COLO668 (cell line): ENCODE results near the gene MAPK12.

ENCODE experiments used
- DNase-seq: peaks from one replicate; lab custom pipeline; 2025; ENCODE audit not compliant: unreplicated experiment; lab: John Stamatoyannopoulos, UW

Gene MAPK12

DNA sequence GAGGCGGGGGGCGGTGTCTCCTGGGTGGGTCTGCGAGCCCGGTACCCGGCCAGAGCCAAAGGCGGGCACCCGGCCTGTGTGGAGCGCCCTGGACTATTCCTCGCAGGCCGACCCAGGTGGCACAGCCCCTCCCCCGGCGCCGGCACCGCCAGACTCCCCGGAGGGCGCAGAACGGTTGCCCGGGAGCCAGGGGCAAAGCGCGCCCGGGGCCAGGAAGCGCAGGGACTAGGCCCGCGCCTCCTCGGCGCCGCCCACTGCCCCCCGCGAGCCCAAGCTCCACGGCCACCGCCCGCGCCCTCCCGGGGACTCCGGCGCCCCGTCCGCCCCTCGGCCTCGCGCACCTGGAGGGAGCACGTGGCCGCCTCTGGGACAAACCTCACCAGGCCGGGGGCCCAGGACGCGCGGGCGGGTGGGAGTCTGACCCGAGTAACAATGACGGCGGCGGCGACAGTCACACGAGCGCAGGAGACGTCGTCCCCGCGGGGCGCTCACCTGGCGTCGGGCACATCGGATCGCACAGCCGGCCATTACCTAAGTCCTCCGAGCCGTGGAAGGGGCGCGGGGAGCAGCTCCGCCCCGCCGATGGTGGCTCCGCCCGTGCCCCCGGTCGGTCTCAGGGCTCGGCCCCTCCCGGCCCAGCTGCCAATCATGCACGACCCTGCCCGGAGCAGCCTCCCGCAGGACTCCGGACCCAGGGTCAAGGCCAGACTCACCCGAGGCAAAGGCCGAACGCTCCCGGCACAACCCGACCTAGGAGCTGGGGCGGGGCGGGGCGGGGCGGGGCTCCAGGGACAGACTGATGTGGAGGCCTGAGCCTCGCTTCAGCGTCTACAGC, 38.5 kb upstream of the MAPK12 start:
- DNase-seq, result no peak

DNA sequence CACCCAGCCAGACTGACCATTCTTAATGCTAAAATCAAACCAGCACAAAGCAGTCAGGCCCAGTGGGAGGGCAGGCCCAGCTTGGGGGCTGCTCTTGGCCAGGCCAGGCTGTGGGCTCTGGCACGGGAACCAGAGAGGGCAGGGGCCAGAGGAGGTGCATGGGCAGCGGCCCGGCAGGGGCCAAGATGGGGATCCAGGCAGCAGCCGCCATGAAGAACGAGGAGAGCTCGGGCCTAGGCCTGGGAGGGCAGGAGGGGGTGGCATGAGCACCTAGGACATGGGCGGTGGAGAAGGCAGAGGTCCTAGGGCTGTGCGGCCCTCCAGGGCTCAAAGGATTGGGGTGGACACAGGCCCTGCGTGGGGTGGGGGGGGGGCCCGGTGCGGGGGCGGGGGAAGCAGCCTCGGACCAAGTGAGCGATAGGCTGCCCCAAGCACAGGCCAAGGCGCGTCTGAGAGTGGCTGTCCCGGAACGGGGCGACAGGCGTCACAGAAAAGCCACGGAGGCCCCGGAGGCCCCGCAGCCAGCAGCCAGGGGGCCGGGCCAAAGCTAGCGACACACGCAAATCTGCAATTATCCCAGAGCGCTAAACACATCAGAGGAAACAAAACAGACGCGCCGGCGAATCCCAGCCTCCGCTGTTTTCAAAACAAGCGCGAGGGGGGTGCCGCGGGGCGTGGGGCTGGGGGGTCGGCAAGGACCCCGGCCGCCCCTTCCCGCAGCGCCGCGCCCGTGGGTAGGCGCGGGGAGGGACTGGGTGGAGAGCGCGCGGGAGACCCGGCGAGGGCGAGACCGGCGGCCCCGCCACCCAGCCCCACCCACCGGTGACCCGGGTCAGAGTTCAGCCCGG, 37.7 kb upstream of the MAPK12 start:
- no peak for DNase-seq

DNA sequence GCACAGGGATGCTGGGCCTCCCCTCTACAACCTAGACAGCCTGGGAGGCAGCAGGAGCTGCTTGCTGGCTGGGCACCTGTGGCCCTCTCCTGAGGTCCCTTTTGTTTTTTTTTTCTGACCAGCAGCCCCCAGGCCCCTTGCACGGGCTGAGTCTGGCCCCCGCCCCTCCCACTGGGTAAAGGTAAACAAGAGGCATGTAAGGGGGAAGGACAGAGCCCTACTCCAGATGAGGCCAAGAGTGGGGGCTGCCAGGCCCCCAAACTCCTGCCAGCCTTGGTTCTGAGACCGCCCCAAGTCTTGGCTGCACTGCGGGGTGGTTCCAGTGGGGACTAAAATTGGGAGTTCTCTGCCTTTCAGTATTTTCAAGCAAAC, 36.8 kb upstream of the MAPK12 start:
- no peak for DNase-seq

DNA sequence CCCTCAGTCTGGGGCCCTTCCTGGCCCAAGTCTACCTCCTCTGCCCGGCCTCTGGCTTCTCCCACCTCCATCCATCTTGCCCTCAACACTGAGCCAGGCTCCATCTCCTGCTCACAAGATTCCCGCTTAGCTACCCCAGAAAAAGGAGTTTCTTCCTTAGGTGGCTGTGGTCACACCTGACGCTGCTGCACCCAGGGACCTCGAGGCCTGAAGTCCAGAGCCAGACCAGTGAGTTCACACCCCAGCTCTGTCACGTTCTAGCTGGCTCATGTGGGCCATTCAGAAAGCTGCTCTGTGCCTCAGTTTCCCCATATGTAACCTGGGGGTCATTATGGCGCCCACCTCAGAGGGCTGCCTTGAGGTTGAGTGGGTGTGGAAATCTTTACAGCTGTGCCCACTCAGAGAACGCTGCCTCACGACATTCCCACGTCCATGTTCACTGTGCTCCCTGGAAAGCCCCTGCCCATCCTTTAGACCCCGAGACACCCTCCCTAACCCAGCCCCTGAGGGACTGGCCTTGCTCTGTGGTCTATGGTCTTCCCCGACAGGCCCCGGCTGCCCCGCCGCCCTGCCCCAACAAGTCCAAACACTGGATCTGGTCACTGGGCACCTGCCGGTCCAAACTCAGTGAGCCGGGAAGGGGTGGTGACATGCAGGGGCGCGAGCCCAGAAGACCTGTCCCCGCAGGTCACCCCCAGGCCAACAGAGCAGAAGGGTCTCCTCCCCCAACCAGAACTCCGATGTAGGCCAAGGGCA, 36.2 kb upstream of the MAPK12 start:
- DNase-seq, result no peak

DNA sequence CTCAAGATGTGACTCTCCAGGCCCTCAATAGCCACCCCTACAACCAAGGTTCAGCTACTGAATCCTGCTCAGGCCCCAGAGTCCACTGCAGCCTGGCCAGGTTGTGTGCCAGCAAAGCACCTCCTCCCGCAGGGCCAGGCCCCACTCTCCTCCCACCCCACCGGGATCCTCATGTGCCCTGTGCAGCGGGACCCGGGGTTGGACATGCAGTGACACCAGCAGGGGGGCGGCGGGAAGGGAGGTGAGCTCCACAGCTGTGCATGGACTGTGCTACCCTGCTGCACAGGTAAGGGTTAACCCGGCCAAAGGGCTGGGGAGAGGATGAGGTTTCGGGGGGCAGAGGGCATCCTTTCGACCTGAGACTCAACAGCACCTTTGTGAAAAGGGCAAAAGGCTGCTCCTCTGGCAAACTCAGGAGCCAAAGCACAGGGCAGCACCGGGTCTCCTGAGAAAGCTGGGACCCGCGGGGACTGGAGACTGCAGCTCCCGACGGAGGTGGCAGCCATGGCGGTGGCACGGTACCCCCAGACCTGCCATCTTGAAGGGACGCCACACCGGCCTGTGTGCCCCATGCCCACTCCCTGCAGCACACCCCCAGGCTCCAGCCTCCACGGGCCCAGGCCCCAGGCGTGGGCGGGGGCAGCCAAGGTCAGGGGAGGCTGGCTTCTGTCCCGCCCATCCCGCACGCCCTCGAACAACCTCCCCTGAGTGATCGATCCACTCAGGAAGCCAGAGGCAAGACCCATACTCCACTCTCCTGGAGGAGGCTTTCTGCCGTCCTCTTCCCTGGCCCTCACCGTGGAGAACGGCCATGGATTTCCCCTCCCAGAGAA, 35.4 kb upstream of the MAPK12 start:
- DNase-seq, result peak; percentile 20

DNA sequence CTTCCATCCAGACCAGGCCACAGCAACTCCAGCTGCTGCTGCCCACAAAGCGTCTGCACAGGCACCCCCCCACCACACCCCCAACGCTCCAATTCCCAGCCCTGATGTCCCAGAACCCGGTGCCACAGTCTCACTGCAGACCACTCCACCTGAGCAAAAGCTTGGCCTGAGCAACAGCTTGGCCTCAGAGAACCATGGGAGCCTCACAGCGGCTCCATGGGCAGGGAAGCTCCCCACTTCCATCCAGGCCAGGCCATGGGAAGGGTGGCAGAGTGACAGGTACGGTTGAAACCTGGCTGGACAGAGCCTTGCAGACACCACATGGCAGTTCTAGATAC, 32.8 kb upstream of the MAPK12 start:
- DNase-seq, result peak; percentile 39

DNA sequence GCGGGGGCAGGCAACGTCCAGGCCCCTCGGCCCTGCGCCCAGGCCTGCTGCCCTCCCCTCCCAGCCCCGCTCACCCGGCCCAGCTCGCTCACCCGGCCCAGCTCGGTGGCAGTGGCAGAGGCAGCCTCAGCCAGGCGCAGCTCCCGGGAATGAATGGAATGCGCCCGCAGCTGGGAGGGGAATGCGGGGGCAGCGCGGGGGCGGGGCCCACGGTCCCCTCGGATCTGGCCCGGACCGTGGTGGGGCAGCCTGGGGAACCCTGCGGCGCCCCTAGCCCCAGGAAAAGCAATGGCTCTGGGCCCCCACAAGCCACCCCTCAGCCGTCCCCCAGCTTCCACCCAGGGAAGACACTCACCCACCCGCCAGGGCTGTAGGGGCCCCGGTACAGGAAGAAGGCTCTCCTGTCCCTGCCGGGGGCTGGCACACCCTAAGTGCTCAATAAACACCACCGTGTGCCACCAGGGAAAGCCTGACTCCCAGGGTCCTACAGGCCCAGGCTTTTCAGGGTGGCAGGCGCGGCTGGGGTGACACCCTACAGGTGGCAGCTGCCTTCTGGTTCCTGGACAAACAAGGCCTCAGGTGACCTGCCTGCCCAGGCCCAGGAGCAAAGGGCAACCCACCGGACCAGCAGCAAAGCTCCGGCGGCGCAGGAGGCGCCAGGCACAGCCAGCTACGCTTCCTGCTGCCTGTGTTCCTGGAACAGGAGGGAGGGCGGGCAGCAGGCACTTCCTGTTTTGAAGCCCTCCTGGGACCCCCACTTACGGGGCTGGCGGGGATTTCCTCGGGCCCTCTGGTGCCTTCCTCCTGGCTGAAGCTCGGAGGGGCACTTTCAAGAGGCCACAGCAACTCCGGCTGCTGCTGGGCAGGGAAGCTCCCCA, 32.2 kb upstream of the MAPK12 start:
- DNase-seq, result peak; percentile 75

DNA sequence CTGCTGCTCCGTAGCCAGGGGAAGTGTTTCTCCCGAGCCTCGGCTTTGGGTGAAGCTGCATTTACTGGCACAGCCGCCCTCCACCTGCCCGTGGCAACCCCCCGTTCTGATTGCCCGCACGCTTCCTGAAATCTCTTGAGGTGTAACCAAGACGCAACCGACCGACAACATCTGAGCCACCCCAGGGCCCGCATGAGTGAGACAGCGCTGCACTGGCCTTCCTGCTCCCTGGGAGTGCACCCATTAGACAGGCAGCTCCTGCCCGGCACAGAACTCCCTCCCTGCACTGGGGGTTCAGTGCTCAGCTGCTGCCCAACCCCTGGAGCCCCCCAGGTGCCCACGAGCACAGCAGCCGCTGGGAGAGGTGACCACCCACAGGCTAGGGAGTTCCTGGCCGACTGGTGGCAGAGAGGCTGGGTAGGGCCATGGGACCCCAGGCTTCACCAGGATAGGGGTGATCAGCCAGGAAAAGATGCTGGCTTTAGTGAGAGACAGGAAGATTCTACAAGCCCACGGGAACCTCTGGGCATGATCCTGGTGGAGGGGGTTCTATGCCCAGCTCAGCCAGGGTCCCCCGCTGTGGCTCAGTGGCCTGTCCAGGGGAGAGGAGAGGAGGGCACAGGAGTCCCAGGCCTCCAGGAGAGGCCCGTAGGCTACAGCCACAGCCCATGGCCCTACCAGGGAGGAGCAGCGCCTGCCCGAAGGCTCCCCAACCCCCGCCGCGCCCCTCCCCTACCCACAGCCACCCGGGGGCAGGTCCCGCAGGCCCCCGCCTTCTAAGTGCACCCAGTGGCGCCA, 31.4 kb upstream of the MAPK12 start:
- DNase-seq, result no peak

DNA sequence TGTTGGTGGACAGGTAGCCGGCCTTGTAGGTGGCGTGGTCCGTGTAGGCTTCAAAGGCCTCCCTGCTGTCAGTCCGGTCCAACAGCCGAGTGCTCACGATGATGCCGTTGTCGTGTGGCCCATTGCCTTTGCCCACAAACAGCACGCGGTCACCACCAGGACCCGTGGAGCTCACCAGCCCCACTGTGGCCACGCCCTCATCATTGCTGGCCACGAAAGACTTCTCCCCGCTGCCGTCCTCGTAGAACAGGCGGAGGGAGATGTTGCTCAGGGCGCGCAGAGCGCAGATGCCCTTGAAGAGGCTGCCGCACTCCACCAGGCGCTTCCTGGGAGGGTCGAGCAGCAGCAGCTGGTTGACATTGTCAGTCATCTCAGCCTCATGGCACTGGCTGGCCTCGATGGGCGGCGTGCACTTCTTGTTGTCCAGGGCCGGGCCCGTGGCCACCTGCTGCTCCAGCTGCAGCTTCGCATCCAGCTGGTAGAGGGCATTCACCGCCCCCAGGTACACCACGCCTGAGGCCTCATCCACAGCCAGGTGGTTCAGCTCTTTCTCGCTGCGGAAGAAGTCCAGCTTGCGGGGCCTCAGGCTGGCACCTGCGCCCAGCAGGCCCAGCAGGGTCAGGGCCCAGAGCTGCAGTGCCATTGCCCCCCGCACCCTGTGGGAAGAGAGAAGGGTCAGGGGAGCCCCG, 28.6 kb upstream of the MAPK12 start:
- peak; percentile 96 for DNase-seq

DNA sequence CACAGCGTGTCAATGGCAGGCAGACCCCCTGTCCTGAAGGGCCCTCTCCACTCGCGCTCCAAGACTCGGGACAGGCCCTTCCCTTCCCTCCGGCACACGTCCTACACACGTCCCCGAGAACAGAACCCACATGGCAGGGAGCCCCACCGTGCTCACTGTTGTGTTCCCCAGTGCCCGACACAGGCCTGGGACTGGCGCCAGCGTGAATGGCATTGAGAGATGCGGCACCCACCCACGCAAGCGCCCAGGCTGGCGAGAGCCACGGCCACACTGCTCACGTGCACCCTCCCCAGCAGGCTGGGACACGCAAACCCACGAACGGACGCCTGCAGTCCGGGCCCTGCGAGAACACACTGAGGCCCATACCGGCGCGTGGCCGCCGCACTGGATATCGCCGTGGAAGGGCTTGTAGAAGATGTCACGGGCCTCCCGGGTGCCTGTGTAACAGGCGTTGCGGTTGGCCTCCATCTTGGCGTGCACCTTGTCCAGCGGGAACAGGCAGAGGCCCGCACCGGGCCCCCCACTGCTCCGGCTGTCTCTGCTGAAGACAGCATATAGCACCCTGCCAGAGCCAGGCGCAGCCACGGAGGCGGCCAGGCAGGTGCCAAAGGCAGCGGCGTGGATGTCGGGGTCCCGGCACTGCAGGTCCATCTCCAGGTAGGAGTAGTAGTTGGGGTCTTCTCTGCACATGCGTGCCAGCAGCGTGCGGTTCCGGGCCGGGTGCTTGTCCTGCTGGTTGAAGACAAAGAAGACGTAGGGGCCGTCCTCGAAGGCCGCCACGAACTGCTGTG, 27.9 kb upstream of the MAPK12 start:
- no peak for DNase-seq

DNA sequence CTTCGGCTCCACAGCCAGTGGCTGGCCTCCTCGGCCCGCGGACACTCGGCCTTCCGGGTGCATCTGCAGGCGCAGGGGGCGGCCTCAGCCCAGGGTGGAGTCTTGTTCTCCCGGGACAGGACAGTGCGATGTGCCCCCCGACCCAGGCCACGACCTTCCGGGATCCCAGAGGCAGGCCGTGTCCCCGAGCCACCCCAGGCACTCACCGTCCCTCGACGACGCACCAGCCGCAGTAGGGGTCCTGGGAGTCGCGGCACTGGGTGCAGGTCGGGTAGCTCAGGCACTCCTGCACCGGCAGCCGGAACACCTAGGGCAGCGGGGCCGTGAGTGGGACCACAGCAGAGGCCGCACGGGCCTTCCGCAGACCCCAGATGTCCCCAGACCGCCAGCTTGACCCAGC, 26.2 kb upstream of the MAPK12 start:
- DNase-seq, result no peak

DNA sequence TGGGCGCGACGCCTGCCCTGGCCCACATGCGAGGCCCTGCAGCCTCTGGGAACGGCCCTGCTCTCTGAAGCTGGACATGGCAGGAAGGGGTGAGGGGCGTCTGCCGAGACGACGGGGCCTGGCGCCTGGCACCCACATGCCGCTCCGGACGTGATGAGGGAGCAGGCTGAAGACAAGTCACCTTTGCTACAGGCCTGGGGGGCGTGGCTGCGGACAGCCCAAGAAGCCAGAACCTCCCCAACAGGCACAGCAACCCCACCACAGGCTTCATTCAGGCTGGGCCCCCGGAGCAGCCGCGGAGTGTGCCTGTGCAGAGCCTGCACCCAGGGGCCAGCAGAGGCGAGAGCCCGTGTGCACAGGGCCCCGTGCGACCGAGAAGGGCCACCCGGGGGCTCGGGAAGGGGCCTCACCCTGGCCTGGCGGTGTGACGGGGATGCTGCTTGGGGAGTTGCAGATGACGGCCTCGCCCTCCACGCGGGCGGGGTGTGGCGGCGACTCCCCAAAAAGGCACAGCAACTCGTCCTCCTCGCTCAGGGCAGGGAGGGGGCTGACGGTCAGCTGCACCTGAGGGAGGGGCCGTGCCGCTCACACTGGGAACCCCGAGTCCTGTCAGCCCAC, 25.3 kb upstream of the MAPK12 start:
- DNase-seq, result no peak

DNA sequence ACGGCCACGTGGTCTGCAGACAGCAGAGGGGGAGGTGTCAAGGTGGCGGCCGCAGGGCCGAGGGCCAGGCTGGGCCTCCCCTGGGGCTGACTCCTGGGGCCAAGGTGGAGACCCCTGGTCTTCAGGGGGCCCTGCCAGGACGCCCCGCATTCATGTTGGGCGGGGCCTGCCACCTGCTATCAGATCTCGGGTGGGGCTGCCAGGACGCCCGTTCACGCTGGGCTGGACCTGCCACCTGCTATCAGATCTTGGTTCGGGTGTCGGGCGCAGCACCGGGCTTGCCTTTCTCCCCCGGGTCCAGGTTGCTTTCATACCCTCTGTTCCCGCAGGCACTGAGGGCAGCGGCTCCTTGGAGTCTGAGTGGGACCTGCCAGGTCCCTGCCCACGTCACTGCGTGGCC, 24.8 kb upstream of the MAPK12 start:
- no peak for DNase-seq

DNA sequence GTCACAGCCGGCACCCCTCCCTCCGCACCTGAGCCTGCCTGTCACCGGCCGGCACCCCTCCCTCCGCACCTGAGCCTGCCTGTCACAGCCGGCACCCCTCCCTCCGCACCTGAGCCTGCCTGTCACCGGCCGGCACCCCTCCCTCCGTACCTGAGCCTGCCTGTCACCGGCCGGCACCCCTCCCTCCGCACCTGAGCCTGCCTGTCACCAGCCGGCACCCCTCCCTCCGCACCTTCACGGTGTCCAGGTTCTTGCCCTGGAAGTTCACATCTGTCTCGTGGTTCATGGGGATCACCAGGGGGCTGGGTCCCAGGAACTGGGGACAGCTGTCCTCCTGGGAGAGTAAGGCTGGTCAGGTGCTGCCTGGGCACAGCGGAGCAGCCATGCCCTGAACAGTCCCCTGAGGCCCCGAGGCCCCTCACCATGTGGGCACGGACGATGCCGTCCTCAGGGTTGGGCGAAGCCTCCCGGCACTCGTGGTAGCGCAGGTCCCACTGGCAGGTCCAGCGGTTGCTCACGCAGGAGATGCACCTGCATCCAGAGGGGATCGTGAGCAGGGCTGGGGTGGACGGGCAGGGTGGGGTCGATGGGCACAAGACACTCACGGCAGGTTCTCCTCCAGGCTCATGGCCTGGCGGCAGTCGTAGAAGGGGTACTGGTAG, 24.2 kb upstream of the MAPK12 start:
- DNase-seq, result no peak

DNA sequence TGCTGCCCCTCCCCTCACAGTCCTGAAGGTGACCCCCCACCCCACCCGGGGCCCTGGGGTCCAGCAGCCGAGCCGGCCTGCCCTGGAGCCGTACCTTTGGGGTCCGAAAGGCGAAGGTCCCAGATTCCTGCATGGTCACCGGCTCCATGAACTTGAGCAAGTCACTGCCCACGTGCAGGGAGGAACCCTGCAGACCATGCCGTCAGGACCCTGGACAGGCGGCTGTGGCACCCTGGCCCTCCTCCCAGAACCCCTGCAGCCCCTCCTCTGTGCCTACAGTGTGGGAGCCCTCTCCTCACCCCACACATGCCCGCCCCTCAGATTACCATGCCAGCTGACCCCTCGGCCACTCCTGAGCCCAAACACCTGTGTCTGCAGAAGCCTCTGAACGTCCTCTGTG, 23.0 kb upstream of the MAPK12 start:
- no peak for DNase-seq

DNA sequence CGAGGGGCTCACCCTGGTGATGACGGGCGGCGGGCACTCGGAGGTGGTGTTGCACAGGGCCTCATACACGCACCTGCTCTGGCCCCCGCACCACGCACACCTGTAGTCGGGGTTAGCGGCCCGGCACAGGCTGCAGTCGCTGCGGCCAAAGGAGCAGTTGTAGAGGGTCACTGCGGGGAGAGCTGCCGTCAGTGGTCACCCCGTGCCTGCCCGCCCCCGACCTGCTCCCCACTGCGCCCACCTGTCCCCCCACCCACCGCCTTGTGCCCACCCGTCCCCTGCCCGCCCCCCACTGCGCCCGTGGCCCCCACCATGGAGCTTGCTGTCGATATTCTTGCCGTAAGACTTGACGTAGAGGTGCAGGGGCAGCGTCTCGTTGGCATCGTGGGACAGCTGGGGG, 22.3 kb upstream of the MAPK12 start:
- DNase-seq, result no peak
